Neuronal stem cell (in vitro differentiated cells): Measurements from ENCODE around the gene CREB5.
"Not testable (repeated sequence)": the region's sequence is repeated elsewhere in the genome, so short reads cannot be mapped to it uniquely, and the experiment has no call there.

Source experiments
- DNase-seq: peaks from one replicate; pipeline ENCODE4 v3.0.0-alpha.2; 2013; ENCODE audit warnings: low spot score
- H2AFZ ChIP-seq: one replicate; pipeline ENCODE4 v1.6.1; 2013; ENCODE audit warnings: mild to moderate bottlenecking, low read length, inconsistent platforms
- H2AK5ac ChIP-seq: 2 replicates; pipeline ENCODE4 v1.6.1; 2013; ENCODE audit warnings: low read depth, mild to moderate bottlenecking, inconsistent platforms, low read length, moderate library complexity, mixed read lengths
- H2BK120ac ChIP-seq: 2 replicates; pipeline ENCODE4 v1.6.1; 2013; ENCODE audit warnings: low read depth, mild to moderate bottlenecking, inconsistent platforms, low read length, moderate library complexity, mixed read lengths
- H2BK12ac ChIP-seq: one replicate; pipeline ENCODE4 v1.6.1; 2013; ENCODE audit warnings: low read length, inconsistent platforms
- H2BK15ac ChIP-seq: 2 replicates; pipeline ENCODE4 v1.6.1; 2013; ENCODE audit warnings: mild to moderate bottlenecking, low read length, inconsistent platforms, mixed read lengths
- H2BK5ac ChIP-seq: one replicate; pipeline ENCODE4 v1.6.1; 2013; ENCODE audit warnings: inconsistent platforms, mild to moderate bottlenecking, low read length, moderate library complexity
- H3K14ac ChIP-seq: one replicate; pipeline ENCODE4 v1.6.1; 2013; ENCODE audit warnings: low read length, inconsistent platforms
- H3K18ac ChIP-seq: 2 replicates; pipeline ENCODE4 v1.6.1; 2013; ENCODE audit warnings: low read length, inconsistent platforms
- H3K23ac ChIP-seq: 2 replicates; pipeline ENCODE4 v1.6.1; 2013; ENCODE audit warnings: low read depth, mild to moderate bottlenecking, mixed read lengths, low read length, inconsistent platforms; ENCODE audit not compliant: poor library complexity
- H3K27ac ChIP-seq: replicated peaks from 3 replicates; pipeline ENCODE4 v1.5.1; 2013; ENCODE audit warnings: low read length, inconsistent platforms
- H3K27me3 ChIP-seq, 3 experiments: 2 replicates each; pipeline ENCODE4 v1.6.1; 2013; ENCODE audit warnings: low read length in 3 of 3, mild to moderate bottlenecking in 2 of 3, inconsistent platforms in 1 of 3, low read depth in 1 of 3, mixed read lengths in 1 of 3, moderate library complexity in 1 of 3; ENCODE audit not compliant: control insufficient read depth in 3 of 3, insufficient read depth in 3 of 3
- H3K36me3 ChIP-seq, 2 donors: replicated peaks in 1 of 2; 2 replicates each; pipeline ENCODE4 v1.6.1; 2013; ENCODE audit warnings: low read length in 2 of 2; ENCODE audit not compliant: control insufficient read depth in 2 of 2, insufficient read depth in 2 of 2
- H3K4ac ChIP-seq: 2 replicates; pipeline ENCODE4 v1.6.1; 2013; ENCODE audit warnings: inconsistent platforms, mild to moderate bottlenecking, low read length, moderate library complexity
- H3K4me1 ChIP-seq, 2 donors: 1 replicate in 1 of 2; 2 replicates in 1 of 2; pipeline ENCODE4 v1.6.1; 2013; ENCODE audit warnings: low read length in 2 of 2, low read depth in 1 of 2; ENCODE audit not compliant: control insufficient read depth in 2 of 2, insufficient read depth in 1 of 2
- H3K4me2 ChIP-seq: one replicate; pipeline ENCODE4 v1.6.1; 2013; ENCODE audit warnings: mild to moderate bottlenecking, low read length, inconsistent platforms; ENCODE audit not compliant: insufficient read depth, poor library complexity, severe bottlenecking
- H3K4me3 ChIP-seq, 2 donors: 2 replicates each; pipeline ENCODE4 v1.5.1; 2013; ENCODE audit warnings: low read length in 2 of 2, mild to moderate bottlenecking in 2 of 2, inconsistent platforms in 1 of 2, moderate library complexity in 1 of 2
- H3K79me1 ChIP-seq: one replicate; pipeline ENCODE4 v1.6.1; 2013; ENCODE audit warnings: low read depth, mild to moderate bottlenecking, inconsistent platforms, low read length, moderate library complexity
- H3K9ac ChIP-seq: one replicate; pipeline ENCODE4 v1.6.1; 2013; ENCODE audit warnings: mild to moderate bottlenecking, low read depth, low read length, inconsistent platforms; ENCODE audit not compliant: poor library complexity
- H3K9me3 ChIP-seq, 2 donors: replicated peaks in 1 of 2; 2 replicates each; pipeline versions ENCODE3 to v1.6.1; 2013; ENCODE audit warnings: low read length in 2 of 2, mild to moderate bottlenecking in 2 of 2, inconsistent platforms in 1 of 2, low read depth in 1 of 2, mixed read lengths in 1 of 2, moderate library complexity in 1 of 2; ENCODE audit not compliant: control insufficient read depth in 2 of 2, insufficient read depth in 1 of 2
- H4K8ac ChIP-seq: one replicate; pipeline ENCODE4 v1.6.1; 2013; ENCODE audit warnings: low read depth, mild to moderate bottlenecking, inconsistent platforms, low read length, moderate library complexity
- H4K91ac ChIP-seq: one replicate; pipeline ENCODE4 v1.6.1; 2013; ENCODE audit warnings: low read length, low read depth, mild to moderate bottlenecking, inconsistent platforms; ENCODE audit not compliant: poor library complexity
- WGBS, 2 donors: extraction: QIAGEN DNeasy Blood & Tissue Kit; methylation state at CpG; one replicate each; pipeline ENCODE4 v1.1.7; 2013; ENCODE audit warnings: missing lambda C conversion rate in 2 of 2, mixed read lengths in 1 of 2; ENCODE audit not compliant: insufficient read length in 2 of 2, insufficient replicate concordance in 1 of 2; ENCODE audit errors: extremely low coverage in 2 of 2; 5-methylcytosine and 5-hydroxymethylcytosine counted together

CREB5 gene

GRCh38 chr7:28395831-28396230 lies 16.5 kb upstream of the CREB5 start:
- H2BK5ac ChIP-seq, result no peak overlapping the region
- H3K4ac ChIP-seq, result no peak overlapping the region
- no peak overlapping the region for H2BK120ac ChIP-seq
- H3K23ac ChIP-seq, result no peak overlapping the region
- H3K18ac ChIP-seq, result no peak overlapping the region
- H3K4me1 ChIP-seq, result no peaks in the 10 kb centered on the region
- H3K27me3 ChIP-seq, result no peaks in the 10 kb centered on the region
- no peak overlapping the region for H3K9ac ChIP-seq
- H3K27ac ChIP-seq, result no peak overlapping the region
- no peak overlapping the region for H2BK12ac ChIP-seq
- H3K9me3 ChIP-seq, result no peaks in the 10 kb centered on the region
- no CpG with 5 or more reads among the region's 2 CpGs for WGBS, 2 donors
- no peak overlapping the region for H3K14ac ChIP-seq
- no peak overlapping the region for H3K4me3 ChIP-seq
- H2BK15ac ChIP-seq, result no peak overlapping the region
- no peak overlapping the region for H4K8ac ChIP-seq
- H3K4me2 ChIP-seq, result no peak overlapping the region
- no peak for DNase-seq
- H2AFZ ChIP-seq, result no peak overlapping the region
- no peaks in the 10 kb centered on the region for H3K79me1 ChIP-seq
- no peaks in the 10 kb centered on the region for H3K36me3 ChIP-seq
- H4K91ac ChIP-seq, result no peak overlapping the region
- no peak overlapping the region for H2AK5ac ChIP-seq

DNA sequence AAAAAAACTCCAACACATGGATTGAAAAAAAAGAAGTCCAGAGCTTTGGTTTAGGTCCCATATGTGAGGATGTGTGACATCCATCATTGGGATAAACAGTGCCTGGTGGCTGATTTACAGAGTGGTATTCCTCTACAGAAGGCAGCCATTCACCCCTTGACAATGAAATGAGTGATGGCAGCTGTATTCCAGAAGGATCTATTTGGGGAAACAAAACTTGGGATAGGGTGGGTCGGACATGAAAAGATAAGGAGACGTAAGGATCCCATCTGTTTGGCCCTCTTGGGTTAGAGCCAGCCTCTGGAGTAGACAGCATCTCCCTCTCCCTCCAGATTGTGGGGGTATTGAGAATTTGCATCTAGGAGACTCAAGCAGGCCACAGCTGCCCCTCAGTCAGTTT lies 15.2 kb upstream of the CREB5 start:
- Histone ChIP-seq H3K79me1 (no peaks in the 10 kb centered on the region), H3K9me3 (no peaks in the 10 kb centered on the region), H4K8ac (no peak overlapping the region), H3K18ac (no peak overlapping the region), H4K91ac (no peak overlapping the region), H3K27me3 (no peaks in the 10 kb centered on the region), H2BK5ac (no peak overlapping the region), H3K4me3 (no peak overlapping the region), H3K23ac (no peak overlapping the region), H3K9ac (no peak overlapping the region), H2AK5ac (no peak overlapping the region), H3K4me1 (no peaks in the 10 kb centered on the region), H3K4me2 (no peak overlapping the region), H3K36me3 (no peaks in the 10 kb centered on the region), H3K4ac (no peak overlapping the region), H2BK120ac (no peak overlapping the region), H2AFZ (no peak overlapping the region), H3K27ac (no peak overlapping the region), H3K14ac (no peak overlapping the region), H2BK15ac (no peak overlapping the region), H2BK12ac (no peak overlapping the region)
- WGBS, 2 donors, result no CpG with 5 or more reads among the region's 2 CpGs
- DNase-seq, result no peak

DNA sequence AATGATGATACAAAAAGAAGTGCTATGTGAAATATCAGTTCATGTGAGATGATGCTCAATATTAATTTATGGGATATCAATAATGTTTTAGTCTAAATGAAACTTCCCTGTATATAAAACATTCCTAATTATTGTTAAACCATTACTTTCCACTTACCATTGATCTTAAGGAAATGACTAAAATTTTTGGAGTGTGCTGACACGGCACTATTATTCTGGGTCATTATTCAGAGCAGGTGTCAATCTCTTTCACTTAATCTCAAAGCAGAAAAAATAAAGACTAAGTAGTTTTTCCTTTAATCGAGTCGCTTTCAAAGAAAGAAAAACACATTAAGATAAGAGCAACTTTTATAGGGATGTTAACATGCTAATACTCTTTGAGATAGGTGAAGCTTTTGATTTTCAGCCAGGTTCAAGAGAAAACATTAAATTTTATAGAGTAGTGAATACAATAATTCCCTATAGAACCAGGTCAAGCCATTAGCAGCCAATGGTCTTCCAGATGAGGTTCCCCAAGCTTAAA lies 11.4 kb upstream of the CREB5 start:
- no peak overlapping the region for H2AK5ac ChIP-seq
- no peak overlapping the region for H2BK5ac ChIP-seq
- H3K4me3 ChIP-seq, result no peak overlapping the region
- H3K4me1 ChIP-seq, result no peaks in the 10 kb centered on the region
- H2BK15ac ChIP-seq, result no peak overlapping the region
- no peak overlapping the region for H3K23ac ChIP-seq
- no peak overlapping the region for H2BK12ac ChIP-seq
- no CpG with 5 or more reads among the region's 3 CpGs for WGBS, 2 donors
- no peak overlapping the region for H3K27ac ChIP-seq
- H3K27me3 ChIP-seq, result peaks cover 0 to 13% (median 0%) of the 10 kb centered on the region in 3 experiments
- no peak overlapping the region for H4K91ac ChIP-seq
- no peak overlapping the region for H2AFZ ChIP-seq
- H3K4me2 ChIP-seq, result no peak overlapping the region
- H3K36me3 ChIP-seq, result no peaks in the 10 kb centered on the region
- H2BK120ac ChIP-seq, result no peak overlapping the region
- no peak overlapping the region for H4K8ac ChIP-seq
- no peak overlapping the region for H3K4ac ChIP-seq
- no peaks in the 10 kb centered on the region for H3K9me3 ChIP-seq
- no peak overlapping the region for H3K14ac ChIP-seq
- no peaks in the 10 kb centered on the region for H3K79me1 ChIP-seq
- H3K9ac ChIP-seq, result no peak overlapping the region
- H3K18ac ChIP-seq, result no peak overlapping the region
- DNase-seq, result no peak

GRCh38 chr7:28401567-28401966 lies 10.8 kb upstream of the CREB5 start:
- not testable (repeated sequence) for H4K8ac ChIP-seq, H2AFZ ChIP-seq, H2BK15ac ChIP-seq, H3K4ac ChIP-seq, H3K36me3 ChIP-seq, H2AK5ac ChIP-seq, H3K9ac ChIP-seq, H3K18ac ChIP-seq, H2BK12ac ChIP-seq, H2BK5ac ChIP-seq, H3K4me1 ChIP-seq, H3K79me1 ChIP-seq, H3K4me2 ChIP-seq, H4K91ac ChIP-seq, DNase-seq, H3K23ac ChIP-seq, H3K27ac ChIP-seq, H3K9me3 ChIP-seq, H3K14ac ChIP-seq, H3K4me3 ChIP-seq, H2BK120ac ChIP-seq
- H3K27me3 ChIP-seq, result peaks cover 0 to 13% (median 0%) of the 10 kb centered on the region in 3 experiments
- WGBS, 2 donors, result no CpG with 5 or more reads among the region's 4 CpGs
